Measurements from ENCODE around the gene SLC27A1. TPM values are rescaled to one million over a fixed set of nuclear protein-coding genes. Genes with fewer than 3 reads are reported as not detected.

SLC27A1 gene
- total and polyA plus RNA-seq, 9 of the 15 experiments (the other 6 are each of a cell fraction or from before 2014, with no cell fraction given) = 0.06 to 3.0 (median 1.1) TPM

- ChIA-PET POLR2A (interaction anchor here (0.5 to 4.0 kb wide), 3 partner anchors 10 to 19 kb away, joined by 3 to 25 read pairs (median 3); partner anchors contain the start of gene PGLS), CTCF (ENCODE audit: low intra/inter-chr PET ratio) (no interaction called here)
- Histone ChIP-seq H4K20me1 (replicated peaks; ENCODE audit: control insufficient read depth, insufficient read depth, low read length) (no peaks in the 10 kb centered on the region), H2AFZ (ENCODE audit: low read depth, low read length) (peak overlapping the region; percentile 69), H3K36me3 (ENCODE audit: control insufficient read depth, insufficient read depth, low read length) (peaks cover 3% of the 10 kb centered on the region; the same call in 1 of the 3 replicates), H3K9me3 (replicated peaks; ENCODE audit: control insufficient read depth, insufficient read depth, low read depth, low read length) (no peaks in the 10 kb centered on the region), H3K4me1 (replicated peaks in 1 of 2; ENCODE audit: control insufficient read depth in 2 of 2, insufficient read depth in 2 of 2, low read length in 2 of 2) (peaks cover 7 to 38% of the 10 kb centered on the region in 2 experiments; a peak in 2 of 5 replicates), H3K4me2 (ENCODE audit: insufficient read depth, low read length) (0 out of 2 replicates have a peak overlapping the region, but pooled peaks have one; percentile 16), H3K9me1 (ENCODE audit: control insufficient read depth, insufficient read depth, low read length) (no peaks in the 10 kb centered on the region), H3K27ac (ENCODE audit: extremely low read depth, low read depth, low read length) (no peak overlapping the region; the same call in 2 of the 3 replicates), H3K4me3 (no peak overlapping the region), H3K27me3 (ENCODE audit: control insufficient read depth in 2 of 2, insufficient read depth in 2 of 2, low read length in 2 of 2) (0 out of 5 replicates have a peak, but pooled peaks cover 0 to under 1% of the 10 kb centered on the region in 2 experiments), H3K9ac (ENCODE audit: insufficient read depth in 1 of 2, low read depth in 2 of 2, low read length in 2 of 2) (0 out of 4 replicates have a peak overlapping the region, but pooled peaks of 1 of the 2 experiments have one; percentile 7), H3K79me2 (ENCODE audit: control insufficient read depth, insufficient read depth, low read length) (no peaks in the 10 kb centered on the region)
- 63% methylated on average over 24 of the region's 24 CpGs for WGBS (ENCODE audit: insufficient coverage, low coverage, missing lambda C conversion rate)
- FAIRE-seq (no peak), ATAC-seq (peak; percentile 41), DNase-seq (ENCODE audit: extremely low read depth in 1 of 4, low spot score in 3 of 4) (no peak)
- intact Hi-C loops (cut with micrococcal nuclease) = no loop called here
- no TSS peak for BruUV-seq (replicated peaks)
- in situ Hi-C loops (cut with MboI) = no loop called here
- TF ChIP-seq PHF20 (IDR thresholded peaks at IDR 0.05; ENCODE audit: partially characterized antibody) (no peak), BCOR (IDR thresholded peaks at IDR 0.05) (0 out of 2 replicates have a peak, but pooled peaks have one; percentile 41), BRF1 (IDR thresholded peaks at IDR 0.05; ENCODE audit: borderline replicate concordance, extremely low read depth, insufficient read length) (no peak), ZNF395 (CRISPR knock-in tag; IDR thresholded peaks at IDR 0.05) (no peak), KDM1A (IDR thresholded peaks at IDR 0.05) (0 out of 4 replicates have a peak, but pooled peaks of 1 of the 2 experiments have one; percentile 17), ZNF77 (CRISPR knock-in tag; IDR thresholded peaks at IDR 0.05) (no peak), E2F5 (CRISPR knock-in tag; IDR thresholded peaks at IDR 0.05) (no peak), THRB (CRISPR knock-in tag; conservative IDR thresholded peaks at IDR 0.05) (no peak), WHSC1 (IDR thresholded peaks at IDR 0.05; ENCODE audit: low read length) (no peak), RNF219 (CRISPR knock-in tag; IDR thresholded peaks at IDR 0.05) (no peak), HDAC3 (IDR thresholded peaks at IDR 0.05; ENCODE audit: borderline replicate concordance, partially characterized antibody) (no peak), NFE2L1 (tag; IDR thresholded peaks at IDR 0.05; ENCODE audit: borderline replicate concordance, low read depth) (no peak), E2F1 (CRISPR knock-in tag; IDR thresholded peaks at IDR 0.05) (no peak)
These were observed 52.9 kb downstream of the SLC27A1 start for GRCh38 chr19:17522988-17523872.
